Measurements from ENCODE around the gene ACTG2. TPM values are rescaled to one million over a fixed set of nuclear protein-coding genes. Genes with fewer than 3 reads are reported as not detected.

The ACTG2 gene
- total RNA-seq, 4 donors from 2014 or later = 0.41 to 3.1 (median 1.9) TPM

- no peak for DNase-seq
- Histone ChIP-seq H3K36me3 (no peaks in the 10 kb centered on the region), H3K27ac (no peak overlapping the region), H3K4me3 (no peak overlapping the region), H3K9me3 (no peaks in the 10 kb centered on the region), H3K27me3 (peaks cover 0 to 10% (median 3%) of the 10 kb centered on the region in 3 donors), H3K4me1 (peaks cover 15 to 17% of the 10 kb centered on the region in 2 donors)
- in situ Hi-C loops (cut with MboI; ENCODE audit: low sequenced_read_pairs in 4 of 4) (loop anchor here in 1 of 4 donors (10.0 kb wide), 1 partner anchor 100 kb away; the partner anchor contains the start of gene STAMBP), intact Hi-C loops (cut with DNase I; ENCODE audit: low total_unique reads) (loop anchor here (10.0 kb wide), 1 partner anchor 460 kb away; the partner anchor contains the start of gene DCTN1)
- no peak for TF ChIP-seq POLR2A (IDR thresholded peaks at IDR 0.05)
- TF ChIP-seq, protein P1, sequence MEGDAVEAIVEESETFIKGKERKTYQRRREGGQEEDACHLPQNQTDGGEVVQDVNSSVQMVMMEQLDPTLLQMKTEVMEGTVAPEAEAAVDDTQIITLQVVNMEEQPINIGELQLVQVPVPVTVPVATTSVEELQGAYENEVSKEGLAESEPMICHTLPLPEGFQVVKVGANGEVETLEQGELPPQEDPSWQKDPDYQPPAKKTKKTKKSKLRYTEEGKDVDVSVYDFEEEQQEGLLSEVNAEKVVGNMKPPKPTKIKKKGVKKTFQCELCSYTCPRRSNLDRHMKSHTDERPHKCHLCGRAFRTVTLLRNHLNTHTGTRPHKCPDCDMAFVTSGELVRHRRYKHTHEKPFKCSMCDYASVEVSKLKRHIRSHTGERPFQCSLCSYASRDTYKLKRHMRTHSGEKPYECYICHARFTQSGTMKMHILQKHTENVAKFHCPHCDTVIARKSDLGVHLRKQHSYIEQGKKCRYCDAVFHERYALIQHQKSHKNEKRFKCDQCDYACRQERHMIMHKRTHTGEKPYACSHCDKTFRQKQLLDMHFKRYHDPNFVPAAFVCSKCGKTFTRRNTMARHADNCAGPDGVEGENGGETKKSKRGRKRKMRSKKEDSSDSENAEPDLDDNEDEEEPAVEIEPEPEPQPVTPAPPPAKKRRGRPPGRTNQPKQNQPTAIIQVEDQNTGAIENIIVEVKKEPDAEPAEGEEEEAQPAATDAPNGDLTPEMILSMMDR (IDR thresholded peaks at IDR 0.05 in 4 of 5, conservative IDR thresholded peaks at IDR 0.05 in 1 of 5) = no peak
- no peak for ATAC-seq
These were observed 32.4 kb downstream of the ACTG2 start for GRCh38 chr2:73925033-73925704.

DNA sequence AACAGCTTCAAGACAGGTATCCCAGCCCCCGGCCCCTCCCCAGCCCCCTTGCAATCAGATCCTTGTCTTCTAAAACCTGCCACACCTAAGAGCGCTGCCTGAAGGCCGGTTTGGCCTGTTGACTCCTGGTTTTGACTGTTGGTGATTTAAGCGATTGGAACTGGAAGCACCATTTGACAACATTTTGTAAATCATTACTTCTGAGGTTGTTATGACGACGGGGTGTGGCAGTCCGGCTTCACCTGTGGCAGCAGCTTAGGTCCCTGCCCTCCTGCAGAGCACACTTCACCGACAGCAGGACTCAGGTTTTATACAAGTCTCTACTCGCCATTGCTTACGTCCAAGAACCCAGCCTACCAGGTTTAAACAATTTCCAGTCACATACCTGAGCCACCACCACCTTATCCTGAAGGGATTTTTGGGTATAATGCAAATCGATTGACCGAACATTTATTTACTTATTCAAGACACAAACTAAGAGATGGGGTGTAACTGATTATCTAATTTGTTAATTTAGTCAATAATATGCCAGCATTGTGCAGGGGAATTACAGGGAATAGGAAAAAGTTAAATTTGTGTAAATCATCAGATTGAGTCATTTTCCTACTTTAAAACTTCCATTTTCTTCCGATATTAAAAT is 33.2 kb downstream of the ACTG2 start:
- Histone ChIP-seq H3K27ac (peak overlapping the region; percentile 82 to 93 (median 91)), H3K36me3 (no peaks in the 10 kb centered on the region), H3K9me3 (no peaks in the 10 kb centered on the region), H3K4me3 (peak overlapping the region; percentile 69 to 91 (median 82)), H3K27me3 (peaks cover 0 to 7% (median 0%) of the 10 kb centered on the region in 3 donors), H3K4me1 (peaks cover 15 to 17% of the 10 kb centered on the region in 2 donors)
- in situ Hi-C loops (cut with MboI; ENCODE audit: low sequenced_read_pairs in 4 of 4) (loop anchor here in 1 of 4 donors (10.0 kb wide), 1 partner anchor 101 kb away; the partner anchor contains the start of gene STAMBP), intact Hi-C loops (cut with DNase I; ENCODE audit: low total_unique reads) (loop anchor here (1.0 to 10.0 kb wide), 5 partner anchors 59 to 459 kb away; partner anchors contain the start of genes DCTN1, TET3 and TPRKB)
- TF ChIP-seq, protein P1 (IDR thresholded peaks at IDR 0.05 in 4 of 5, conservative IDR thresholded peaks at IDR 0.05 in 1 of 5) = no peak
- TF ChIP-seq POLR2A (IDR thresholded peaks at IDR 0.05) = no peak
- no peak for ATAC-seq
- DNase-seq = no peak

- ATAC-seq (peak; percentile 100), DNase-seq (peak; percentile 96 to 97)
- H3K36me3 ChIP-seq = no peaks in the 10 kb centered on the region
- H3K27me3 ChIP-seq = peaks cover 0 to under 1% (median 0%) of the 10 kb centered on the region in 3 donors
- no peaks in the 10 kb centered on the region for H3K9me3 ChIP-seq
- peaks cover 15 to 17% of the 10 kb centered on the region in 2 donors for H3K4me1 ChIP-seq
- peak; percentile 82 to 90 for TF ChIP-seq POLR2A (IDR thresholded peaks at IDR 0.05)
- TF ChIP-seq, protein P1 (IDR thresholded peaks at IDR 0.05 in 4 of 5, conservative IDR thresholded peaks at IDR 0.05 in 1 of 5) = no peak
- peak within 1 kb of the TSS; percentile 82 to 93 (median 91) for H3K27ac ChIP-seq
- in situ Hi-C loops (cut with MboI; ENCODE audit: low sequenced_read_pairs in 4 of 4) = loop anchor here in 1 of 4 donors (10.0 kb wide), 1 partner anchor 102 kb away; the partner anchor contains the start of gene STAMBP
- intact Hi-C loops (cut with DNase I; ENCODE audit: low total_unique reads) = loop anchor here (1.0 to 10.0 kb wide), 5 partner anchors 58 to 458 kb away; partner anchors contain the start of genes DCTN1, TET3 and TPRKB
- H3K4me3 ChIP-seq = peak within 1 kb of the TSS; percentile 69 to 91 (median 82)
These were observed 33.9 kb downstream of the ACTG2 start, which contains the start of gene DGUOK for GRCh38 chr2:73926493-73927327. Gene DGUOK, plus strand, starts transcription at chr2:73926880. Its CDS starts 31 bp downstream, at chr2:73926911.

DNA sequence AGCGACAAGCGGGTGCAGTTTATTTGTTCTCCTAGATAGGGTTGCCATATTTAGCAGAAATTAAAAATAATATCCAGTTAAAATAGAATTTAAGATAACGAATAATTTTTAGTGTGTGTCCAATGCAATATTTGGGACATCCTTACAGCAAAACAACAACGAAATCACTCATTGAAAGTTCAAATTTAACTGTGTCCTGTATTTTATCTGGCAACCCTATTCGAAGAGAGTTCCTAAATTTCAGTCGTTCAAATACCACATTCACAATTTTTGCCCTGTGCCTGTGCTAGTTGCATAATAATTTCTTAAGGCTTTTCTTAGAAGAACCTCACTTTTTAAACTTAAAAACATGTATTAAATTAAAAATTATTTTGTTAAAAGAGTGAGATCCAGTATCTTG is 34.5 kb downstream of the ACTG2 start:
- Histone ChIP-seq H3K36me3 (no peaks in the 10 kb centered on the region), H3K27ac (peak overlapping the region; percentile 82 to 93 (median 91)), H3K4me1 (peaks cover 15 to 17% of the 10 kb centered on the region in 2 donors), H3K27me3 (no peaks in the 10 kb centered on the region), H3K4me3 (peak overlapping the region; percentile 69 to 91 (median 82)), H3K9me3 (no peaks in the 10 kb centered on the region)
- ATAC-seq (no peak), DNase-seq (no peak)
- intact Hi-C loops (cut with DNase I; ENCODE audit: low total_unique reads) = loop anchor here (2.0 to 10.0 kb wide), 3 partner anchors 57 to 457 kb away; partner anchors contain the start of genes DCTN1 and TET3
- no peak for TF ChIP-seq POLR2A (IDR thresholded peaks at IDR 0.05)
- TF ChIP-seq, protein P1 (IDR thresholded peaks at IDR 0.05 in 4 of 5, conservative IDR thresholded peaks at IDR 0.05 in 1 of 5) = no peak
- in situ Hi-C loops (cut with MboI; ENCODE audit: low sequenced_read_pairs in 4 of 4) = loop anchor here in 1 of 4 donors (10.0 kb wide), 1 partner anchor 103 kb away; the partner anchor contains the start of gene STAMBP

Measured in gastrocnemius medialis (tissue), 4 donors.